Neural progenitor cell (in vitro differentiated cells): ENCODE data around the gene WNT5B.

ENCODE experiments used
- CTCF ChIP-seq: fragments of 200-600 bp; sonication (generic); IDR thresholded peaks from 2 replicates; pipeline ENCODE4 v1.5.1; 2017; ENCODE audit warnings: antibody characterized with exemption, mild to moderate bottlenecking
- EZH2 ChIP-seq: fragments of 200-600 bp; sonication (generic); IDR thresholded peaks from 2 replicates; pipeline ENCODE4 v1.6.1; 2017; ENCODE audit warnings: antibody characterized with exemption, mild to moderate bottlenecking, moderate library complexity

GRCh38 chr12:1638203-1638602, 9.2 kb downstream of the WNT5B start:
- TF ChIP-seq EZH2 (no peak), CTCF (no peak)
